Hepatocyte (in vitro differentiated cells): ENCODE results near the gene OR14C36. TPM values are rescaled to one million over a fixed set of nuclear protein-coding genes. Genes with fewer than 3 reads are reported as not detected.

ENCODE experiments used
- DNase-seq: peaks from one replicate; pipeline ENCODE4 v3.0.0-alpha.2; 2016; ENCODE audit warnings: low spot score
- H2AFZ ChIP-seq: fragments of 200-600 bp; sonication (generic); 2 replicates; pipeline ENCODE4 v1.6.0; 2016; ENCODE audit warnings: antibody characterized with exemption, mild to moderate bottlenecking
- H3K27ac ChIP-seq: fragments of 200-600 bp; sonication (generic); 2 replicates; pipeline ENCODE4 v1.5.1; 2016; ENCODE audit warnings: mild to moderate bottlenecking
- H3K27me3 ChIP-seq: fragments of 200-600 bp; sonication (generic); 2 replicates; pipeline ENCODE4 v1.6.1; 2016
- H3K36me3 ChIP-seq: fragments of 200-600 bp; sonication (generic); replicated peaks from 2 replicates; pipeline ENCODE4 v1.5.1; 2016; ENCODE audit warnings: low read depth; ENCODE audit not compliant: insufficient read depth
- H3K4me1 ChIP-seq: fragments of 200-600 bp; sonication (generic); 2 replicates; pipeline ENCODE4 v1.5.1; 2016; ENCODE audit warnings: mild to moderate bottlenecking, moderate library complexity; ENCODE audit not compliant: insufficient read depth
- H3K4me2 ChIP-seq: fragments of 200-600 bp; sonication (generic); 2 replicates; pipeline ENCODE4 v1.6.0; 2016
- H3K4me3 ChIP-seq: fragments of 200-600 bp; sonication (generic); 2 replicates; pipeline ENCODE4 v1.5.1; 2016; ENCODE audit warnings: mild to moderate bottlenecking
- H3K79me2 ChIP-seq: fragments of 200-600 bp; sonication (generic); 2 replicates; pipeline ENCODE4 v1.6.0; 2017; ENCODE audit warnings: mild to moderate bottlenecking
- H3K9me2 ChIP-seq: fragments of 200-600 bp; sonication (generic); replicated peaks from 2 replicates; pipeline ENCODE4 v1.6.0; 2017; ENCODE audit warnings: mild to moderate bottlenecking; ENCODE audit not compliant: insufficient read depth
- H3K9me3 ChIP-seq: fragments of 200-600 bp; sonication (generic); 2 replicates; pipeline ENCODE4 v1.5.1; 2016; ENCODE audit warnings: low read depth, mild to moderate bottlenecking
- H4K20me1 ChIP-seq: fragments of 200-600 bp; sonication (generic); 2 replicates; pipeline ENCODE4 v1.6.0; 2016; ENCODE audit warnings: mild to moderate bottlenecking; ENCODE audit not compliant: insufficient read depth, poor library complexity, severe bottlenecking
- CTCF ChIP-seq: fragments of 200-600 bp; sonication (generic); IDR thresholded peaks from 2 replicates; pipeline ENCODE4 v1.5.1; 2016; ENCODE audit warnings: antibody characterized with exemption, mild to moderate bottlenecking; ENCODE audit not compliant: poor library complexity
- WGBS: methylation state at CpG from one replicate; pipeline ENCODE4 v1.1.6; 2016; ENCODE audit warnings: low lambda C conversion rate; ENCODE audit errors: missing lambda C conversion rate; 5-methylcytosine and 5-hydroxymethylcytosine counted together
- polyA plus RNA-seq: library from polyadenylated mRNA; unstranded; fragments of >200 nt; fragmentation: Nextera tagmentation; extraction: Ambion mirVana; gene quantifications from 2 replicates; pipeline ENCODE4 v1.2.1, GENCODE V29; 2016
- total RNA-seq: library from RNA; depleted of rRNA; stranded (reverse); fragments of >200 nt; gene quantifications from 2 replicates; pipeline ENCODE4 v1.2.3, GENCODE V29; 2014

Gene OR14C36
- total and polyA plus RNA-seq, 2 experiments from 2014 or later = not detected

GRCh38 chr1:248393050-248393449, 44.5 kb downstream of the OR14C36 start:
- 42% methylated on average over 2 of the region's 2 CpGs for WGBS
- Histone ChIP-seq H3K9me2 (no peaks in the 10 kb centered on the region), H2AFZ (no peak overlapping the region), H4K20me1 (no peaks in the 10 kb centered on the region), H3K4me1 (no peaks in the 10 kb centered on the region), H3K9me3 (no peaks in the 10 kb centered on the region), H3K36me3 (no peaks in the 10 kb centered on the region), H3K79me2 (no peaks in the 10 kb centered on the region), H3K27me3 (no peaks in the 10 kb centered on the region), H3K4me3 (no peak overlapping the region), H3K27ac (no peak overlapping the region), H3K4me2 (no peak overlapping the region)
- DNase-seq = no peak
- no peak for TF ChIP-seq CTCF

Other genes starting within 250 kb of the OR14C36 start
- gene OR2M5, start 203.6 kb upstream of the OR14C36 start, total RNA-seq = not detected in 2 replicates
- not detected in 2 replicates for gene OR2M5, start 203.6 kb upstream of the OR14C36 start, polyA plus RNA-seq
- not detected in 2 replicates for gene OR2M2, start 174.0 kb upstream of the OR14C36 start, total RNA-seq
- not detected in 2 replicates for gene OR2M2, start 174.0 kb upstream of the OR14C36 start, polyA plus RNA-seq
- not detected in 2 replicates for gene OR2M3, start 151.5 kb upstream of the OR14C36 start, total RNA-seq
- not detected in 2 replicates for gene OR2M3, start 151.5 kb upstream of the OR14C36 start, polyA plus RNA-seq
- gene OR2M4, start 117.4 kb upstream of the OR14C36 start, total RNA-seq = not detected in 2 replicates
- gene OR2M4, start 117.4 kb upstream of the OR14C36 start, polyA plus RNA-seq = not detected in 2 replicates
- gene OR2T33, start 70.8 kb upstream of the OR14C36 start, total RNA-seq = not detected in 2 replicates
- gene OR2T33, start 70.8 kb upstream of the OR14C36 start, polyA plus RNA-seq = not detected in 2 replicates
- gene OR2T12, start 45.4 kb upstream of the OR14C36 start, total RNA-seq = not detected in 2 replicates
- gene OR2T12, start 45.4 kb upstream of the OR14C36 start, polyA plus RNA-seq = not detected in 2 replicates
- not detected in 2 replicates for gene OR2M7, start 24.2 kb upstream of the OR14C36 start, total RNA-seq
- not detected in 2 replicates for gene OR2M7, start 24.2 kb upstream of the OR14C36 start, polyA plus RNA-seq
- gene OR2T4, start 12.9 kb downstream of the OR14C36 start, total RNA-seq = not detected in 2 replicates
- gene OR2T4, start 12.9 kb downstream of the OR14C36 start, polyA plus RNA-seq = not detected in 2 replicates
- not detected in 2 replicates for gene OR2T6, start 27.0 kb downstream of the OR14C36 start, total RNA-seq
- not detected in 2 replicates for gene OR2T6, start 27.0 kb downstream of the OR14C36 start, polyA plus RNA-seq
- gene OR2T1, start 54.3 kb downstream of the OR14C36 start, total RNA-seq = not detected in 2 replicates
- not detected in 2 replicates for gene OR2T1, start 54.3 kb downstream of the OR14C36 start, polyA plus RNA-seq
- not detected in 2 replicates for gene OR2T2, start 96.9 kb downstream of the OR14C36 start, total RNA-seq
- gene OR2T2, start 96.9 kb downstream of the OR14C36 start, polyA plus RNA-seq = not detected in 2 replicates
- gene OR2T3, start 124.6 kb downstream of the OR14C36 start, total RNA-seq = not detected in 2 replicates
- gene OR2T3, start 124.6 kb downstream of the OR14C36 start, polyA plus RNA-seq = not detected in 2 replicates
- not detected in 2 replicates for gene OR2T5, start 139.8 kb downstream of the OR14C36 start, total RNA-seq
- not detected in 2 replicates for gene OR2T5, start 139.8 kb downstream of the OR14C36 start, polyA plus RNA-seq
- gene OR2G6, start 159.3 kb downstream of the OR14C36 start, total RNA-seq = not detected in 2 replicates
- not detected in 2 replicates for gene OR2G6, start 159.3 kb downstream of the OR14C36 start, polyA plus RNA-seq
- not detected in 2 replicates for gene OR2T29, start 214.0 kb downstream of the OR14C36 start, total RNA-seq
- gene OR2T29, start 214.0 kb downstream of the OR14C36 start, polyA plus RNA-seq = not detected in 2 replicates
- not detected in 2 replicates for gene OR2T34, start 226.0 kb downstream of the OR14C36 start, total RNA-seq
- gene OR2T34, start 226.0 kb downstream of the OR14C36 start, polyA plus RNA-seq = not detected in 2 replicates
- not detected in 2 replicates for gene OR2T10, start 248.9 kb downstream of the OR14C36 start, total RNA-seq
- not detected in 2 replicates for gene OR2T10, start 248.9 kb downstream of the OR14C36 start, polyA plus RNA-seq